Activated T-helper 2 cell treated with anti-CD3 and anti-CD28 coated beads, Interferon-gamma antibody, Interleukin-2, Interleukin-4, amounts not matched to agents 10 μg/mL and 5 μg/mL and 100 μg/mL, durations not matched to agents 14 hours and 24 hours and 36 hours (primary cell): ENCODE results near the gene GFRA1. TPM values are rescaled to one million over a fixed set of nuclear protein-coding genes. Genes with fewer than 3 reads are reported as not detected.

Experiments
- DNase-seq: peaks from one replicate; pipeline ENCODE4 v3.0.0; 2021; ENCODE audit warnings: low spot score
- H3K27ac Mint-ChIP-seq: one replicate; pipeline ENCODE4 v1.8.0; 2021; ENCODE audit warnings: mixed read lengths
- H3K27me3 Mint-ChIP-seq: one replicate; pipeline ENCODE4 v1.8.0; 2021; ENCODE audit warnings: low read depth, mixed read lengths
- H3K36me3 Mint-ChIP-seq: one replicate; pipeline ENCODE4 v1.8.0; 2021; ENCODE audit warnings: low read depth, mixed read lengths
- H3K4me1 Mint-ChIP-seq: one replicate; pipeline ENCODE4 v1.8.0; 2021; ENCODE audit warnings: low read depth, mixed read lengths
- H3K4me3 Mint-ChIP-seq: one replicate; pipeline ENCODE4 v1.8.0; 2021; ENCODE audit warnings: low read depth, mild to moderate bottlenecking, moderate library complexity, mixed read lengths
- H3K9me3 Mint-ChIP-seq: one replicate; pipeline ENCODE4 v1.8.0; 2021; ENCODE audit warnings: mixed read lengths
- intact Hi-C: fragments of 100-400 bp; cut with micrococcal nuclease; formaldehyde crosslinking; loops from one replicate; pipeline ENCODE4 v1.15.1; 2023
- total RNA-seq: library from RNA; stranded (reverse); gene quantifications from 2 replicates; pipeline ENCODE4 v1.2.3, GENCODE V29; 2022

GFRA1 gene
- total RNA-seq, 1 donor from 2014 or later = not detected

DNA sequence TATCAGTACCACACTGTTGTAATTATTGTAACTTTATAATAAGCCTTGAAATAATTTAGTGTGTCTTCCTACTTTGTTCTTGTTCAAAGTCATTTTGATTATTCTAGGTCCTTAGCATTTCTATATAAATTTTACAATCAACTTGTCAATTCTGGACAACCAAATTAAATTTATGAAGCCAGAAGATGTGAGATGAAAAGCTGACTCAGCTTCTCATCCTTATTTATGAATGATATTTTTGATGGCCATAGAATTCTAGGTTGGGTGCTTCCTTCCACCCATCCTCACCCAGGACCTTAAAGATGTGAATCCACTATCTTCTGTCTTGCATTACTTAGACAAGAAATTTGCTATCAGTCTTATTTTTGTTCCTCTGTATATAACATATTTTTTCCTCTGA is 261.1 kb downstream of the GFRA1 start:
- Mint-ChIP-seq H3K4me1 (no peaks in the 10 kb centered on the region), H3K27ac (no peak overlapping the region), H3K4me3 (no peak overlapping the region), H3K27me3 (no peaks in the 10 kb centered on the region), H3K9me3 (no peaks in the 10 kb centered on the region), H3K36me3 (no peaks in the 10 kb centered on the region)
- DNase-seq = no peak
- intact Hi-C loops = no loop called here

DNA sequence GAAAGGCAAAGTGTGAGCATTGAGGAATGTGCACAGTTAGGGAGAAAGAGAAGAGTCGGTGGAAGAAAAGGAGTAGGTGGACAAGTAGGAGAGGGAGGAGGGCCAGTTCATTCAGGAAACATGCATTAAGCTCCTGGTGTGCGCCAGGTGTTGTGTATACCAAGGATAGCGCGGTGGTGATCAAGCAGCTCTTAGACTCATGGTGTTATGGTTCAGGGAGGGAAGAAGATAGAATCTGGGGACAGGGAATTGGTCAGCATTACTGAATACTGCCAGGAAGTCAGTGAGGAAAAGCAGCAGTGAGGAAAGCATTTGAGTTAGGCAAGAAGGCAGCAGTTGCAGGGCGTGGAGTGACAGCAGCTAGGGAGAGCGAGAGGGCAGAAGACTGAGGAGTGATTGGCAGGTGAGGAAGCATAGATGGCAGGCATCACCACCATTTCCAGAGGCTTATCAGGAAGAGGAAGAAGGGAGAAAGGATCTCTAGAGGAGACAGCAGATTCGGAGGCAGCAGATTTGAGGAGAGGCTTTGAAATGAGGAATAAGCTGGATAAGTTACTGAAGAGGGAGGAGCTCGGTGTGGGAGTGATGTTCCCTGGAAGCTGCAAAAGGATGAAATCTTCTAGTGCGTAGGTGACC is 265.6 kb downstream of the GFRA1 start:
- no peaks in the 10 kb centered on the region for H3K9me3 Mint-ChIP-seq
- H3K36me3 Mint-ChIP-seq = no peaks in the 10 kb centered on the region
- intact Hi-C loops = no loop called here
- H3K4me3 Mint-ChIP-seq = no peak overlapping the region
- no peaks in the 10 kb centered on the region for H3K4me1 Mint-ChIP-seq
- H3K27me3 Mint-ChIP-seq = no peaks in the 10 kb centered on the region
- no peak for DNase-seq
- H3K27ac Mint-ChIP-seq = no peak overlapping the region

Other genes with a start within 250 kb of the GFRA1 start
- gene CCDC172, start 51.2 kb upstream of the GFRA1 start, total RNA-seq = not detected in 2 replicates
- not detected in 2 replicates for gene PNLIPRP3, start 154.6 kb upstream of the GFRA1 start, total RNA-seq